SK-N-SH (cell line): Measurements from ENCODE around the gene KLF13. TPM values are rescaled to one million over a fixed set of nuclear protein-coding genes. Genes with fewer than 3 reads are reported as not detected.

Experiments used
- CTCF ChIA-PET: fragments of 300-600, 350-600 bp; formaldehyde crosslinking; extraction: SDS; loops from one replicate; lab custom pipeline; 2021; lab: Yijun Ruan, JAX
- POLR2A ChIA-PET: fragments of 350-600 bp; sonication (Branson Sonifier 250); formaldehyde crosslinking; extraction: SDS; loops from one replicate; lab custom pipeline; 2020; ENCODE audit warnings: antibody characterized with exemption, inconsistent platforms; lab: Yijun Ruan, JAX
- DNase-seq: peaks from one replicate; pipeline ENCODE4 v3.0.0; 2012
- H2AFZ ChIP-seq: fragments of 200-600 bp; sonication (generic); 2 replicates; pipeline ENCODE4 v1.8.1; 2016; ENCODE audit warnings: antibody characterized with exemption, mild to moderate bottlenecking, low read depth
- H3F3A ChIP-seq: fragments of 200-600 bp; sonication (generic); replicated peaks from 2 replicates; pipeline ENCODE3; 2016; ENCODE audit warnings: antibody characterized with exemption, mild to moderate bottlenecking; ENCODE audit not compliant: insufficient read depth
- H3K27ac ChIP-seq, 2 experiments: fragments of 200-500 bp in 1 of 2; fragments of 200-600 bp in 1 of 2; sonication (Bioruptor generic) in 1 of 2; sonication (generic), shearing (Covaris generic) in 1 of 2; 2 replicates each; pipeline versions ENCODE4 v1.5.1 to v1.6.1; 2014 to 2016; ENCODE audit warnings: low read depth in 2 of 2, inconsistent platforms in 1 of 2, low read length in 1 of 2, mild to moderate bottlenecking in 1 of 2, mixed read lengths in 1 of 2
- H3K27me3 ChIP-seq: fragments of 200-600 bp; sonication (generic), shearing (Covaris generic); 2 replicates; pipeline ENCODE4 v1.6.1; 2016; ENCODE audit warnings: mixed run types; ENCODE audit not compliant: insufficient read depth
- H3K36me3 ChIP-seq, 2 experiments: fragments of 200-500 bp in 1 of 2; fragments of 200-600 bp in 1 of 2; sonication (Bioruptor generic) in 1 of 2; sonication (generic) in 1 of 2; replicated peaks in 1 of 2; 2 replicates each; pipeline versions ENCODE3 to v1.5.1; 2014 to 2016; ENCODE audit warnings: low read length in 1 of 2, mild to moderate bottlenecking in 1 of 2; ENCODE audit not compliant: insufficient read depth in 2 of 2, control insufficient read depth in 1 of 2
- H3K4me1 ChIP-seq, 2 experiments: fragments of 200-500 bp in 1 of 2; fragments of 200-600 bp in 1 of 2; sonication (Bioruptor generic) in 1 of 2; sonication (generic), shearing (Covaris generic) in 1 of 2; 2 replicates each; pipeline versions ENCODE4 v1.5.1 to v1.6.1; 2014 to 2016; ENCODE audit warnings: low read depth in 1 of 2, low read length in 1 of 2, mixed run types in 1 of 2; ENCODE audit not compliant: insufficient read depth in 2 of 2, control insufficient read depth in 1 of 2
- H3K4me2 ChIP-seq: fragments of 200-600 bp; sonication (generic), shearing (Covaris generic); 2 replicates; pipeline ENCODE4 v1.6.1; 2017; ENCODE audit warnings: mixed run types
- H3K4me3 ChIP-seq, 2 experiments: fragments of 200-500 bp in 1 of 2; fragments of 200-600 bp in 1 of 2; sonication (Bioruptor generic) in 1 of 2; sonication (generic), shearing (Covaris generic) in 1 of 2; 2 replicates each; pipeline versions ENCODE4 v1.5.1 to v1.8.1; 2014 to 2016; ENCODE audit warnings: low read depth in 2 of 2, inconsistent platforms in 1 of 2, low read length in 1 of 2, mild to moderate bottlenecking in 1 of 2, mixed read lengths in 1 of 2, moderate library complexity in 1 of 2
- H3K79me2 ChIP-seq: fragments of 200-600 bp; sonication (generic); 2 replicates; pipeline ENCODE4 v1.8.1; 2017; ENCODE audit warnings: mild to moderate bottlenecking; ENCODE audit not compliant: insufficient read depth
- H3K9ac ChIP-seq: fragments of 200-600 bp; sonication (generic); 2 replicates; pipeline ENCODE4 v1.6.1; 2017; ENCODE audit warnings: mixed run types
- H3K9me2 ChIP-seq: fragments of 200-600 bp; sonication (generic); 2 replicates; pipeline ENCODE4 v1.6.1; 2017; ENCODE audit warnings: mixed run types
- H3K9me3 ChIP-seq: fragments of 200-600 bp; sonication (generic); 2 replicates; pipeline ENCODE4 v1.6.1; 2017; ENCODE audit warnings: mixed run types, mild to moderate bottlenecking, moderate library complexity
- H4K20me1 ChIP-seq: fragments of 200-600 bp; sonication (generic); 2 replicates; pipeline ENCODE4 v1.6.1; 2017; ENCODE audit warnings: mild to moderate bottlenecking, mixed run types; ENCODE audit not compliant: insufficient read depth
- ELF1 ChIP-seq: IDR thresholded peaks from 2 replicates; pipeline ENCODE4 v1.4.0; 2012
- EZH2phosphoT487 ChIP-seq: fragments of 200-600 bp; sonication (generic); IDR thresholded peaks from 2 replicates; pipeline ENCODE4 v1.6.1; 2017; ENCODE audit warnings: low read depth, mixed run types, mild to moderate bottlenecking, antibody characterized with exemption, moderate library complexity, borderline replicate concordance
- FOXJ3 ChIP-seq: sonication (generic); formaldehyde crosslinking; IDR thresholded peaks from 2 replicates; pipeline ENCODE4 v1.5.1; 2020; ENCODE audit warnings: mild to moderate bottlenecking, missing genetic modification reagents
- GABPA ChIP-seq: IDR thresholded peaks from 2 replicates; pipeline ENCODE4 v1.4.0; 2012; ENCODE audit warnings: low read depth, mild to moderate bottlenecking
- GATA2 ChIP-seq: sonication (generic); formaldehyde crosslinking; IDR thresholded peaks from 2 replicates; pipeline ENCODE4 v1.5.0; 2020; ENCODE audit warnings: mild to moderate bottlenecking, missing genetic modification reagents
- JUND ChIP-seq: IDR thresholded peaks from 2 replicates; pipeline ENCODE4 v1.4.0; 2012
- MEF2A ChIP-seq: IDR thresholded peaks from 2 replicates; pipeline ENCODE4 v1.4.0; 2012; ENCODE audit warnings: low read depth, borderline replicate concordance
- NFIC ChIP-seq: IDR thresholded peaks from 2 replicates; pipeline ENCODE4 v1.4.0; 2012; ENCODE audit warnings: borderline replicate concordance
- NRF1 ChIP-seq: IDR thresholded peaks from 2 replicates; pipeline ENCODE4 v1.6.1; 2012; ENCODE audit warnings: low read depth, mild to moderate bottlenecking, low read length
- POLR2AphosphoS5 ChIP-seq: IDR thresholded peaks from 2 replicates; pipeline ENCODE4 v1.6.1; 2012; ENCODE audit warnings: low read depth, low read length
- RCOR1 ChIP-seq: fragments of 150-350 bp; IDR thresholded peaks from 2 replicates; pipeline ENCODE4 v1.6.1; 2017; ENCODE audit warnings: antibody characterized with exemption, low read length
- RFX5 ChIP-seq: IDR thresholded peaks from 2 replicates; pipeline ENCODE4 v1.6.1; 2012; ENCODE audit warnings: mild to moderate bottlenecking, improper control_type of control experiment, low read length
- RXRA ChIP-seq: IDR thresholded peaks from 2 replicates; pipeline ENCODE4 v1.4.0; 2012; ENCODE audit warnings: low read depth, mild to moderate bottlenecking, borderline replicate concordance
- SIN3A ChIP-seq: IDR thresholded peaks from 2 replicates; pipeline ENCODE4 v1.6.1; 2012; ENCODE audit warnings: low read depth, mild to moderate bottlenecking, low read length, moderate library complexity, borderline replicate concordance
- TAF1 ChIP-seq: IDR thresholded peaks from 2 replicates; pipeline ENCODE4 v1.6.1; 2012; ENCODE audit warnings: low read depth, mild to moderate bottlenecking, low read length, moderate library complexity, borderline replicate concordance
- TCF12 ChIP-seq: IDR thresholded peaks from 2 replicates; pipeline ENCODE4 v1.4.0; 2012
- YY1 ChIP-seq: IDR thresholded peaks from 2 replicates; pipeline ENCODE4 v1.4.0; 2012; ENCODE audit warnings: low read depth, mild to moderate bottlenecking
- WGBS: methylation state at CpG from one replicate; pipeline ENCODE4 v1.1.6; 2017; ENCODE audit warnings: low lambda C conversion rate; 5-methylcytosine and 5-hydroxymethylcytosine counted together
- polyA plus RNA-seq, 3 experiments: library from polyadenylated mRNA; depleted of rRNA; stranded (reverse); fragments of >200 nt; gene quantifications; 2 replicates each; pipeline ENCODE4 v1.2.3, GENCODE V29; 2012
- TF ChIP-seq, protein P1 (sequence below): fragments of 200-600 bp; sonication (generic); IDR thresholded peaks from 2 replicates; pipeline ENCODE4 v1.6.1; 2017; ENCODE audit warnings: antibody characterized with exemption, mild to moderate bottlenecking, moderate library complexity
- TF ChIP-seq, protein P2 (sequence below): fragments of 150-350 bp; IDR thresholded peaks from 2 replicates; pipeline ENCODE4 v1.6.1; 2016; ENCODE audit warnings: mild to moderate bottlenecking, low read depth, low read length
- TF ChIP-seq, protein P3 (sequence below): IDR thresholded peaks from 2 replicates; pipeline ENCODE4 v1.4.0; 2012; ENCODE audit warnings: low read depth, borderline replicate concordance

The KLF13 gene
- polyA plus RNA-seq, 1 of the 3 experiments (the other 2 are of a cell fraction) = 7.1 TPM

DNA sequence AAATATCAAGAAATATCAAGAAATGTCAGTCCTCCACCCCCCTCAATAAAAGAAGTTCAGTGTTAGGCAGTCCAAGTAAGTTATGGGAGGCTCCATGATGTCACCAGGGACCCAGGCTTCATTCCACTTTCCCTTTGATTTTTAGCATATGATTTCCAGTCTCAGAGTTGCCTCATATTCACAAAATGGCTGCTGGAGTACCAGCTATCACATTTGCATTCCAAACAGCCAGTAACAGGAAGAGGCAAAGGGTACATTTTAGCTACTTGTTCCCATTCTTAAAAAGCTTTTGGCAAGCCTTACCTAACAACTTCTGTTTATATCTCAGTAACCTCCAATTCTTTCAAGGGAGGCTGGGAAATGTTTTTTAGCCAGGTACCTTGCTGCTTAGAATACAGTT is 13.4 kb upstream of the KLF13 start:
- Histone ChIP-seq H3K27me3 (no peaks in the 10 kb centered on the region; the same call in 1 of the 2 replicates), H3K36me3 (no peaks in the 10 kb centered on the region), H3K9me3 (no peaks in the 10 kb centered on the region), H4K20me1 (no peaks in the 10 kb centered on the region), H3K4me3 (no peak overlapping the region), H3K27ac (no peak overlapping the region), H3K9me2 (no peaks in the 10 kb centered on the region), H3F3A (no peaks in the 10 kb centered on the region), H2AFZ (no peak overlapping the region), H3K79me2 (no peaks in the 10 kb centered on the region), H3K4me2 (no peak overlapping the region), H3K4me1 (peaks cover 0 to 25% of the 10 kb centered on the region in 2 experiments; a peak in 1 of 4 replicates), H3K9ac (no peak overlapping the region)
- no peak for DNase-seq
- TF ChIP-seq, protein P1, sequence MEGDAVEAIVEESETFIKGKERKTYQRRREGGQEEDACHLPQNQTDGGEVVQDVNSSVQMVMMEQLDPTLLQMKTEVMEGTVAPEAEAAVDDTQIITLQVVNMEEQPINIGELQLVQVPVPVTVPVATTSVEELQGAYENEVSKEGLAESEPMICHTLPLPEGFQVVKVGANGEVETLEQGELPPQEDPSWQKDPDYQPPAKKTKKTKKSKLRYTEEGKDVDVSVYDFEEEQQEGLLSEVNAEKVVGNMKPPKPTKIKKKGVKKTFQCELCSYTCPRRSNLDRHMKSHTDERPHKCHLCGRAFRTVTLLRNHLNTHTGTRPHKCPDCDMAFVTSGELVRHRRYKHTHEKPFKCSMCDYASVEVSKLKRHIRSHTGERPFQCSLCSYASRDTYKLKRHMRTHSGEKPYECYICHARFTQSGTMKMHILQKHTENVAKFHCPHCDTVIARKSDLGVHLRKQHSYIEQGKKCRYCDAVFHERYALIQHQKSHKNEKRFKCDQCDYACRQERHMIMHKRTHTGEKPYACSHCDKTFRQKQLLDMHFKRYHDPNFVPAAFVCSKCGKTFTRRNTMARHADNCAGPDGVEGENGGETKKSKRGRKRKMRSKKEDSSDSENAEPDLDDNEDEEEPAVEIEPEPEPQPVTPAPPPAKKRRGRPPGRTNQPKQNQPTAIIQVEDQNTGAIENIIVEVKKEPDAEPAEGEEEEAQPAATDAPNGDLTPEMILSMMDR = no peak
- no peak for TF ChIP-seq RXRA
- TF ChIP-seq ELF1 = no peak
- no peak for TF ChIP-seq NFIC
- no peak for TF ChIP-seq RCOR1
- TF ChIP-seq NRF1 = no peak
- TF ChIP-seq GATA2 (CRISPR knock-in tag) = no peak
- TF ChIP-seq, protein P2, sequence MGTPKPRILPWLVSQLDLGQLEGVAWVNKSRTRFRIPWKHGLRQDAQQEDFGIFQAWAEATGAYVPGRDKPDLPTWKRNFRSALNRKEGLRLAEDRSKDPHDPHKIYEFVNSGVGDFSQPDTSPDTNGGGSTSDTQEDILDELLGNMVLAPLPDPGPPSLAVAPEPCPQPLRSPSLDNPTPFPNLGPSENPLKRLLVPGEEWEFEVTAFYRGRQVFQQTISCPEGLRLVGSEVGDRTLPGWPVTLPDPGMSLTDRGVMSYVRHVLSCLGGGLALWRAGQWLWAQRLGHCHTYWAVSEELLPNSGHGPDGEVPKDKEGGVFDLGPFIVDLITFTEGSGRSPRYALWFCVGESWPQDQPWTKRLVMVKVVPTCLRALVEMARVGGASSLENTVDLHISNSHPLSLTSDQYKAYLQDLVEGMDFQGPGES = no peak
- CTCF ChIA-PET = no interaction called here
- POLR2A ChIA-PET = no interaction called here

DNA sequence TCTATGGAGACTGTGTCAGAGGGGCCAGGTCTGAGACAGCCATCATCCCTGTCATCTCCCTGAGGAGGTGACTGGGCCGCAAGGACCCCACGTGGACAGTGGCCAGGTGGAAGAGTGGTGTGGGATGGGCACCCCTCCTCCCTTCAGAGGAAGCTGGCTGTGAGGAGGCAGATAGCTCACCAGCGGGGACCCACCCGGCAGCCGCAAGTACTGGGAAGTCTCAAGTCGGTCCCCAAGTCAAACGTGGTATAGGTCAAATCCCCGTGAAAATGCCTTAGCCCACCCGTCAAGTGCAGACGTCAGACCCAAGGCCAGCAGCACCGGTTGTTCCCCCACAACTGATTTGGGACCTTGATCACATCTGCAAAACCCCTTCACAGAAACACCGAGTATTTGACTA is 12.3 kb upstream of the KLF13 start:
- H3K36me3 ChIP-seq = no peaks in the 10 kb centered on the region
- 76% methylated on average over 12 of the region's 12 CpGs for WGBS
- H3K4me1 ChIP-seq = peaks cover 0 to 28% of the 10 kb centered on the region in 2 experiments; a peak in 1 of 4 replicates
- no peaks in the 10 kb centered on the region for H3K27me3 ChIP-seq
- no peak overlapping the region for H3K9ac ChIP-seq
- POLR2A ChIA-PET = no interaction called here
- H3K9me3 ChIP-seq = no peaks in the 10 kb centered on the region
- H3K4me2 ChIP-seq = no peak overlapping the region
- H3K9me2 ChIP-seq = no peaks in the 10 kb centered on the region
- no peak for TF ChIP-seq JUND
- TF ChIP-seq RCOR1 = no peak
- no peak for TF ChIP-seq RFX5
- TF ChIP-seq POLR2AphosphoS5 = no peak
- no peak for TF ChIP-seq RXRA
- no peak for TF ChIP-seq MEF2A
- TF ChIP-seq FOXJ3 = no peak
- no peak for TF ChIP-seq TCF12
- TF ChIP-seq, protein P1 = no peak
- TF ChIP-seq EZH2phosphoT487 = no peak
- no peak for TF ChIP-seq GABPA
- TF ChIP-seq, protein P3, sequence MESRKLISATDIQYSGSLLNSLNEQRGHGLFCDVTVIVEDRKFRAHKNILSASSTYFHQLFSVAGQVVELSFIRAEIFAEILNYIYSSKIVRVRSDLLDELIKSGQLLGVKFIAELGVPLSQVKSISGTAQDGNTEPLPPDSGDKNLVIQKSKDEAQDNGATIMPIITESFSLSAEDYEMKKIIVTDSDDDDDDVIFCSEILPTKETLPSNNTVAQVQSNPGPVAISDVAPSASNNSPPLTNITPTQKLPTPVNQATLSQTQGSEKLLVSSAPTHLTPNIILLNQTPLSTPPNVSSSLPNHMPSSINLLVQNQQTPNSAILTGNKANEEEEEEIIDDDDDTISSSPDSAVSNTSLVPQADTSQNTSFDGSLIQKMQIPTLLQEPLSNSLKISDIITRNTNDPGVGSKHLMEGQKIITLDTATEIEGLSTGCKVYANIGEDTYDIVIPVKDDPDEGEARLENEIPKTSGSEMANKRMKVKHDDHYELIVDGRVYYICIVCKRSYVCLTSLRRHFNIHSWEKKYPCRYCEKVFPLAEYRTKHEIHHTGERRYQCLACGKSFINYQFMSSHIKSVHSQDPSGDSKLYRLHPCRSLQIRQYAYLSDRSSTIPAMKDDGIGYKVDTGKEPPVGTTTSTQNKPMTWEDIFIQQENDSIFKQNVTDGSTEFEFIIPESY = no peak
- TF ChIP-seq YY1 = no peak
- no peak for TF ChIP-seq SIN3A
- no peak for TF ChIP-seq TAF1
- TF ChIP-seq GATA2 (CRISPR knock-in tag) = no peak
- no peak overlapping the region for H3K4me3 ChIP-seq
- no peaks in the 10 kb centered on the region for H3F3A ChIP-seq
- CTCF ChIA-PET = no interaction called here
- H3K79me2 ChIP-seq = no peaks in the 10 kb centered on the region
- H3K27ac ChIP-seq = no peak overlapping the region
- DNase-seq = no peak
- no peak overlapping the region for H2AFZ ChIP-seq
- H4K20me1 ChIP-seq = no peaks in the 10 kb centered on the region
